SKM-1 treated with dmso at 0.1 percent for 144 hours (cell line): ENCODE measurements around the gene KRTAP4-3.
"Not testable (repeated sequence)": the region's sequence is repeated elsewhere in the genome, so short reads cannot be mapped to it uniquely, and the experiment has no call there.

Experiments
- DNase-seq: peaks from one replicate; lab custom pipeline; 2025; ENCODE audit not compliant: unreplicated experiment; lab: John Stamatoyannopoulos, UW

KRTAP4-3 gene

GRCh38 chr17:41168121-41168520 lies at the start of gene KRTAP4-3:
Gene KRTAP4-3 (minus strand): TSS chr17:41168221. CDS start chr17:41168172, 49 bp downstream.
- no peak for DNase-seq

GRCh38 chr17:41215681-41216080 lies 47.7 kb upstream of the KRTAP4-3 start:
- no peak for DNase-seq

GRCh38 chr17:41212524-41213169 lies 44.6 kb upstream of the KRTAP4-3 start:
- no peak for DNase-seq

GRCh38 chr17:41211845-41212466 lies 43.9 kb upstream of the KRTAP4-3 start:
- no peak for DNase-seq

GRCh38 chr17:41199421-41200078 lies 31.5 kb upstream of the KRTAP4-3 start:
- DNase-seq = no peak

- no peak for DNase-seq
Observed at GRCh38 chr17:41196068-41196467, 28.0 kb upstream of the KRTAP4-3 start.

- DNase-seq = no peak
Observed at GRCh38 chr17:41190328-41190727, 22.3 kb upstream of the KRTAP4-3 start.

- DNase-seq = not testable (repeated sequence)
Observed at GRCh38 chr17:41189837-41190318, 21.9 kb upstream of the KRTAP4-3 start, which contains the start of gene KRTAP9-1. Gene KRTAP9-1 (plus strand): TSS chr17:41189887. CDS start chr17:41189887, 0 bp downstream.

GRCh38 chr17:41186872-41187271 lies 18.9 kb upstream of the KRTAP4-3 start:
- DNase-seq = no peak

GRCh38 chr17:41185001-41185400 lies 17.0 kb upstream of the KRTAP4-3 start:
- no peak for DNase-seq

GRCh38 chr17:41184480-41184961 lies 16.5 kb upstream of the KRTAP4-3 start, which contains the start of gene KRTAP4-1:
Gene KRTAP4-1 (minus strand): TSS chr17:41184911. CDS start chr17:41184854, 57 bp downstream.
- no peak for DNase-seq

- no peak for DNase-seq
Observed at GRCh38 chr17:41178843-41179616, 11.0 kb upstream of the KRTAP4-3 start.

GRCh38 chr17:41178341-41178740 lies 10.3 kb upstream of the KRTAP4-3 start:
- DNase-seq = no peak

- DNase-seq = no peak
Observed at GRCh38 chr17:41177727-41178271, 9.8 kb upstream of the KRTAP4-3 start, which contains the start of gene KRTAP4-2. Gene KRTAP4-2 (minus strand): TSS chr17:41178221. CDS start chr17:41178164, 57 bp downstream.

GRCh38 chr17:41176744-41177387 lies 8.8 kb upstream of the KRTAP4-3 start:
- DNase-seq = peak; percentile 2

- no peak for DNase-seq
Observed at GRCh38 chr17:41171886-41172285, 3.9 kb upstream of the KRTAP4-3 start.

- DNase-seq = no peak
Observed at GRCh38 chr17:41167561-41167960, 460 bp downstream of the KRTAP4-3 start.

- no peak for DNase-seq
Observed at GRCh38 chr17:41163828-41164227, 4.2 kb downstream of the KRTAP4-3 start.

GRCh38 chr17:41160648-41161047 lies 7.4 kb downstream of the KRTAP4-3 start, which contains the start of gene KRTAP4-4:
Gene KRTAP4-4 (minus strand): TSS chr17:41160748. CDS start chr17:41160691, 57 bp downstream.
- DNase-seq = no peak

- not testable (repeated sequence) for DNase-seq
Observed at GRCh38 chr17:41160190-41160589, 7.8 kb downstream of the KRTAP4-3 start.
